Germinal center (tissue), 1 donor: ENCODE results near the gene EOLA2.
"Not testable (repeated sequence)": the region's sequence is repeated elsewhere in the genome, so short reads cannot be mapped to it uniquely, and the experiment has no call there.

Source experiments
- DNase-seq: peaks from one replicate; pipeline ENCODE4 v3.0.0; 2012; ENCODE audit warnings: mixed read lengths, low spot score

Gene EOLA2

GRCh38 chrX:149938427-149938880 lies at the start of gene EOLA2:
Gene EOLA2 (minus strand): TSS chrX:149938491. CDS start chrX:149933874, 4,617 bp downstream.
- DNase-seq: peak; percentile 57

GRCh38 chrX:149987613-149988012 lies 49.3 kb upstream of the EOLA2 start:
- DNase-seq: no peak

- DNase-seq: no peak
Observed at GRCh38 chrX:149984411-149984810, 46.1 kb upstream of the EOLA2 start.

- no peak for DNase-seq
Observed at GRCh38 chrX:149982310-149982709, 44.0 kb upstream of the EOLA2 start.

- no peak for DNase-seq
Observed at GRCh38 chrX:149979126-149979644, 40.9 kb upstream of the EOLA2 start.

GRCh38 chrX:149962859-149963757 lies 24.8 kb upstream of the EOLA2 start:
- peak; percentile 14 for DNase-seq

GRCh38 chrX:149962010-149962409 lies 23.7 kb upstream of the EOLA2 start:
- no peak for DNase-seq

- DNase-seq: no peak
Observed at GRCh38 chrX:149961572-149961971, 23.3 kb upstream of the EOLA2 start.

GRCh38 chrX:149950681-149951080 lies 12.4 kb upstream of the EOLA2 start:
- DNase-seq: peak; percentile 3

- DNase-seq: no peak
Observed at GRCh38 chrX:149949743-149950436, 11.6 kb upstream of the EOLA2 start.

- DNase-seq: no peak
Observed at GRCh38 chrX:149948016-149948415, 9.7 kb upstream of the EOLA2 start.

- DNase-seq: not testable (repeated sequence)
Observed at GRCh38 chrX:149946932-149947331, 8.6 kb upstream of the EOLA2 start.

- DNase-seq: not testable (repeated sequence)
Observed at GRCh38 chrX:149945820-149946219, 7.5 kb upstream of the EOLA2 start.

GRCh38 chrX:149945087-149945670 lies 6.9 kb upstream of the EOLA2 start:
- not testable (repeated sequence) for DNase-seq

GRCh38 chrX:149940674-149941024 lies 2.4 kb upstream of the EOLA2 start:
- DNase-seq: not testable (repeated sequence)

GRCh38 chrX:149939905-149940673 lies 1.8 kb upstream of the EOLA2 start:
- DNase-seq: peak; percentile 83

GRCh38 chrX:149939655-149939904 lies 1.3 kb upstream of the EOLA2 start:
- DNase-seq: no peak

- peak; percentile 81 for DNase-seq
Observed at GRCh38 chrX:149938881-149939654, 777 bp upstream of the EOLA2 start.

GRCh38 chrX:149937871-149938426 lies 342 bp downstream of the EOLA2 start:
- DNase-seq: no peak

- not testable (repeated sequence) for DNase-seq
Observed at GRCh38 chrX:149937328-149937727, 963 bp downstream of the EOLA2 start.

- not testable (repeated sequence) for DNase-seq
Observed at GRCh38 chrX:149933547-149933946, 4.7 kb downstream of the EOLA2 start.
